OCI-LY1 (cell line): ENCODE measurements around the gene ZNF766.

Source experiments
- CTCF ChIP-seq: fragments of 200-600 bp; sonication (generic), shearing (Covaris generic); IDR thresholded peaks from 2 replicates; pipeline ENCODE4 v1.5.1; 2017; ENCODE audit warnings: mild to moderate bottlenecking, antibody characterized with exemption, low read length, moderate library complexity, mixed read lengths
- EZH2 ChIP-seq: fragments of 200-600 bp; sonication (generic), shearing (Covaris generic); IDR thresholded peaks from 2 replicates; pipeline ENCODE4 v1.8.0; 2017; ENCODE audit warnings: borderline replicate concordance, mixed run types, mild to moderate bottlenecking, antibody characterized with exemption, low read length, moderate library complexity, mixed read lengths

DNA sequence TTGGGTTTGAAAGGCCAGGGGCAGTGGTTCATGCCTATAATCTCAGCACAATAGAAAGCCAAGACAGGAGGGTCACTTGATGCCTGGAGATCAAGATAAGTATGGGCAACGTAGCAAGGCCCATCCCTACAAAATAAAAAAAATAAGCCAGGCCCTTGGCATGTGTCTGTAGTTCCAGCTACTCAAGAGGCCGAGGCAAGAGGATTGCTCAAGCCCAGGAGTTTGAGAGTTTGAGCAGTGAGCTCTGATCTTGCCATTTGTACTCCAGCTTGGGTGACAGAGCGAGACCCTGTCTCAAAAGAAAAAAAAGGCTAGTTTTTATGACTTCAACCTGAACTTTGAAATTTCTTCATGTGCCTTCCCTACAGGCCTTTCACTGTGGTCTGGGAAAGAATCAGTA is 22.4 kb downstream of the ZNF766 start:
- TF ChIP-seq CTCF: no peak
- TF ChIP-seq EZH2: no peak
